Activated T-cell treated with anti-CD3 and anti-CD28 coated beads for 4 hours (primary cell): Measurements from ENCODE around the gene TK2.
A peak's percentile ranks its signal among the peaks of the same experiment; 100 is the strongest.
"Not testable (repeated sequence)": the region's sequence is repeated elsewhere in the genome, so short reads cannot be mapped to it uniquely, and the experiment has no call there.

Experiments
- DNase-seq: peaks from one replicate; pipeline ENCODE4 v3.0.0-alpha.2; 2020

Gene TK2

DNA sequence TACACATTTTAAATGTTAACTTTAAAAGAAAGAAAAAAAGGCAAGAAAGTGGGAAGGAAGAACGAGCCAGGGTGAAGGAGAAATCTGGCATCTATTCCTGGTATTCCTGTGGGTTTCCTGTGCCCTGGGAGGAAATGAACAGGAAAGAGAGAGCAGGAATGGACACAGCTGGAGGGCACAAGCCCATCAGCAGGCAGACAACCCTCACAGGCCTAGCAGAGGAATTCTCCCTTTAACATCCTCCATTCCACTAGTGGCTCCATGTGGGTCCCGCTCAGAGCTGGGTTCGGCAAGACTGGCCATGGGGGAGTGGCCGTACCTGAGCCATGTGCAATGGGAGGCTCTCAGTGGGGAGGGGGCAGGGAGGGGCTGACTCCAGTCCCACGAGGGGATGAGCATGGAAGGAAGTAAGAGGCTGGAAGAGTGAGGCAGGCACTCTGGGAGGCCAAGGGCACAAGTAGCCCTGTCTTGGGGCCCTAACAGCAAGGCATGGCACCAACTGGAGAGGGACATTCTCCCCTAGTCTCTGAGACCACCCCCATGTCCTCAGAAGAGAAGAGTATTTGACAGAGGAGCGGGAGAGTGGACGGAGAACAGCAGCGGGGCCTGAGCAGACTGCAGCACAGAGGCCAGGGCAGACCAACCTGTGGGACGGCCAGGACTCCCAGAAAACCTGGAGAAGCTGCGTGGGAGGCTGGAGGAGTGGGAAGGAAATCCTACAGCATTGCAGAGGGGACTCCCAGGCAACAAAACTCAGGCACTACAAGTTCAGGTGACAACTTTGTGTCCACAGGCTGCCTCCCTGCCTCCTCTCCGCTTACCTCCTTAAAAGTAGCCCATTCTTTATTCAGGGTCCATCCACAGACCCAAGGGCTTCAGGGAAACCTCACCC lies 30.2 kb downstream of the TK2 start:
- DNase-seq = no peak

DNA sequence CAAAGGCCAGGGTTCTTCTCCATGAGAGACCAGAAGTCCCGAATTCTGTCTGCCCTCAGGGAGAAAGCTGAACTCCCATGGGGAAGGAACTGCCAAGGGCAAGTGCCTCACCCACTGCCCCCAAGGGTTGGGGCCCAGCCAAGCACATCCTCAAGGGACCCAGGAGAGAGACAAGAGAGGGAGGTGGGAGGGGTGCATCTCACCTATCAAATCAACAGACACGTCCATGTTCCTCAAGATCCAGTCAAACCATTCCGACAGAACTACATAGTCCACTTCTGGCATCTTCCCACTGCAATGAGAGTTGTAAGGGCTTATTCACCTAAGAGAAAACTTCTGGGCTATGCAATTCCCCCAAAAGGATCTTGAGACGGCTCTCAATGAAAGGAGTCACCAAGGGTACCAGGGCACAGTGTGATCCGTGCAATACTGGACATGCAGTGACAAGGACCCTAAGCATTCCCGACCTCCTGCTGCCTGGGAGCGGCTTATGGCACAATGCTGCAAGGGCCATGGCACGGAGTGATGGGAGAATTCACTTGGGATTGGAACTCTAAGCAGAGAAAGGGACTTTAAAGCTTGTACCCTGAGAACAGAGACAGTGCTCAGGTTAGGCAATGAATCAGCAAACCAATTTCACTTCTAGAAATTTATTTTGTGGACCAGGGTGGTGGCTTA lies 32.2 kb downstream of the TK2 start:
- no peak for DNase-seq

DNA sequence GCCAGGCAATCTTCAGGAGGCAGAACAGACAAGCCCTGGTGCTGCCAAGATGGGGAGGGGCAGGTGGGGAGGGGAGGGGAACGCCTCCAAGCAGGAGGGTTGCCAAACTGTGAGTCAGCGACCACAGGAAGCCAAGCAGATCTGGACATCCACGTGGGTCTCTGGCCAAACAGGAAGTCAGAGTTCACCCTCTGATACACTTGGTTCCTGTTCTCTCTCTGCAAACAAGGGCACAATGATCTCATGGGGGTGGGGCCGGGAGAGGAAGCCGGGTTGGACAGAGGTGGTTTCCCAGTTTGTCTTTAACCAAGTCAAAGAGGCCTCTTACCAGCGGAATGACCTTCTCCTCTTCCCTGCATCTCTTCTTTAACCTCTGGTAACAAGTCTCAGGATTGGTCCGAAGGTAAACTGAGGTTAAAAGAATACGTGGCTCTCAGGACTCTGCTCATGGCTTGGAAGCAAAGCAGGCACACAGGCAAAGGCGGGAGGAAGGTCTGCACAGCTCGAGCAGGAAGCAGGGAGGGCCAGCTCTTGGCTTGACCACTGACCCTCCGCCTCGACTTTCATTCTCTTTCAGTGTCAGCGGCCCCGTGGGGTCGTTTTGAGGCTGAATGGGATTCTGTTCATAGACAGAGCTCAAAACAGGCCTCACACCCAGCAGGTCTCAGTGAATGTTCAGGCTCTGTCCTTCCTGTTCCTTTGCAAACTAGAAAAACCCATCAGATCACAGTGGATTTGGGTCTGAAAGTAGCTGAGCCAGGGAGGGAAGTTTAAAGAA lies 32.9 kb downstream of the TK2 start:
- peak; percentile 55 for DNase-seq

DNA sequence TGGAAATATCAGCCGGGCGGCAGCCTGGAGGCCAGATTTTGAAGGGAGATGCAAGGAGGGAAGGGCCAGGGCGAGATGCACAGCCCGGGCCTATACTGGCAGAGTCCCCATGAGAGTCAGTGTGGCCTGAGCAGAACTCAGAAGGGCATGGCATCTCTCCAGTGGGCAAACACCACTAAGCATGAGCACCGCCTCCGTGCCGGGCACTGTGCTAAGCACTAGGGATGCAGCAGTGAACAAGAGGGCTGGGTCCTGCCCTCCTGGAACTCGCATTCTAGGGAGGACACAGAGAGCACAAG lies 33.5 kb downstream of the TK2 start:
- no peak for DNase-seq

DNA sequence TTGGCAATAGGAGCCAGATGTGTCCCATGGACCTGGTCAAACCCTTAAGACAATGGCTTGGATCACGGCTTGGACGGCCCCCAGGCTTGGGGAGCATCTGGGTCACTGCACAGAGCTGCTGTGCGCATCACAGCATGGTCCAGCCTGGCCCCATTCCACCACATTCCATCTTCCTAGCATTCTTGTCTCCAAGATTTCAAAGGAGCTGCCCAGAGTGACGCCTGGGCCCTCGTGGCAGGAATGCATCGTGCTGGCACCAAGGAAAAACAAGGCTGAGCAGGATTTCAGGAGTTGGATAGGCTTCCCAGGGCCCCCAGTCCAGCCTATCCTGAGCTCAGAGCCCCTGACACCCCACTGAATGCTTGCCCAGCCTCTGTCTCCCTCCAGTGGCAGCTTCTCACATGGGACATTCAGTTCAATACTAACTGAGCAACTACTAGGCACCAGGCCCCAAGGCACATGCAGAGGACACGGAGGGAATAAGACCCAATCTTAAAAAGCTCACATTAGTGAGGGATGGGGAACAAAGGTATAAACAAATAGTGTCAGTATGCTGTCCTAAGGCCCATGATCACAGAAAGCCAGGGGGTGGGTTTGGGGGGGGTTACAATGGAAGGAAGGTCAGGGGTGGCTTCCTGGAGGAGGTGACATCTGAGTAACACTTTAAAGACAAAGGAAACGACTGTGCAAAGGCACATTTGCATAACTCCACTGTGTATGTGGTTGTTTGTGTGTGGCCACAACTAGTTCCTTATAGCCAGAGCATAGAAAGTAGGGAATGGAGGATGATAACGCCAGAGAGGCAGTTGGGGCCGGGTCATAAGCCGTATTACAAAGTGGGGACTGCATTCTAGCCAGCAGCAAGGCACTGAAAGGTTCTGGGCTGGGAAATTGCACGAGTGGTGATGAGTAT lies 34.1 kb downstream of the TK2 start:
- no peak for DNase-seq

DNA sequence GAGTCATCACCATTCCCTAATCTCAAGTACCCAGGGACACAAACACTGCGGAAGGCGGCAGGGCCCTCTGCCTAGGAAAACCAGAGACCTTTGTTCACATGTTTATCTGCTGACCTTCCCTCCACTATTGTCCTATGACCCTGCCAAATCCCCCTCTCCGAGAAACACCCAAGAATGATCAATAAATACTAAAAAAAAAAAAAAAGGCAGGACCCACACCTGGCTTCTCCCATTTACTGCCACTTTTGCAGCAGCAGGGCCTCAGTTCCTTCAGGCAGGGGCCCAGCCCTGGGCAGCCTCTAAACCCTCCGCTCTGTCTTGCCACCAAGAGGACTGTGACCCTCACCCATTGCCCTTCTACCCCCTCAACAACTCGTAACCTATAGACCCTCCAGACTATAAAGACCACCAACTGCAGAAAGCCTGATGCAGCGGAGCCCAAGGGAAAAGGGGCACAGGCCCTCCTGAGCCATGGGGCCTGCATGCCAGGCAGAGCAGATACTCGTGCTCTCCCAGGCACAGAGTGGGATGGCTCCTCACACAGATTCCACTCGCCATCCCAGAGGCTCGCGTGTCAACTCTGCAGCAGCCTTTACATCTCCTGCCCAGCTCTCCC lies 34.8 kb downstream of the TK2 start:
- not testable (repeated sequence) for DNase-seq

DNA sequence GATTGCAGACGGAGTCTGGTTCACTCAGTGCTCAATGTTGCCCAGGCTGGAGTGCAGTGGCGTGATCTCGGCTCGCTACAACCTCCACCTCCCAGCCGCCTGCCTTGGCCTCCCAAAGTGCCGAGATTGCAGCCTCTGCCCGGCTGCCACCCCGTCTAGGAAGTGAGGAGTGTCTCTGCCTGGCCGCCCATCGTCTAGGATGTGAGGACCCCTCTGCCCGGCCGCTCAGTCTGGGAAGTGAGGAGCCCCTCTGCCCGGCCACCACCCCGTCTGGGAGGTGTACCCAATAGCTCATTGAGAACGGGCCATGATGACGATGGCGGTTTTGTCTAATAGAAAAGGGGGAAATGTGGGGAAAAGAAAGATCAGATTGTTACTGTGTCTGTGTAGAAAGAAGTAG lies 35.5 kb downstream of the TK2 start:
- DNase-seq = not testable (repeated sequence)

DNA sequence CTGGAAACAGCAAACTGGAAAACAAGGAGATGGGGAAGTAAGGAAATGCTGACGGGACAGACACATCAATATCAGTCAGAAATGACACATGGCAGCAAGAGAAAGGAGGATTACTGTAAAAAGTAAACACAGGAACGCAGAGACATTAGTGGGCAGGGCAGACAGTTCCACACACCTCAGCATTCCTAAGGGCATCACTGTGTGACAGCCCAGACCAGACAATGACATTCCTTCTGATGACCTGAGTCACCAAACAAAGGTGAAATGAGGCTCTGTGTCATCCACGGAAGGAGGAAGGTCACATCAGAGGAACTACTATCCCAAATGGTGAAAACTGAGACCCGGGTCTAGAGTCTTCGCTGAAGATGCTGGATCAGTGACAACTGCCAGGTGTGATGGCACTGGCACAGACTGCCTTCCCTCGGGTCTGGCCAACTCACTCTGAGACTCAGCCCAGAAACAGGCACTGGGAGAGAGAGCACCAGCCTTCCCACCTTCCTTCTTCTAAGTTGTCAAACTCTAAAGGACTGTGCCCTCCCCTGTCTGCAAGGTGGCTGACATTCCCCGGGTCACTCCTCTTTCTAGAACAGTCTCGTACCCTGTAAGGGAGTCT lies 36.7 kb downstream of the TK2 start:
- DNase-seq = no peak

DNA sequence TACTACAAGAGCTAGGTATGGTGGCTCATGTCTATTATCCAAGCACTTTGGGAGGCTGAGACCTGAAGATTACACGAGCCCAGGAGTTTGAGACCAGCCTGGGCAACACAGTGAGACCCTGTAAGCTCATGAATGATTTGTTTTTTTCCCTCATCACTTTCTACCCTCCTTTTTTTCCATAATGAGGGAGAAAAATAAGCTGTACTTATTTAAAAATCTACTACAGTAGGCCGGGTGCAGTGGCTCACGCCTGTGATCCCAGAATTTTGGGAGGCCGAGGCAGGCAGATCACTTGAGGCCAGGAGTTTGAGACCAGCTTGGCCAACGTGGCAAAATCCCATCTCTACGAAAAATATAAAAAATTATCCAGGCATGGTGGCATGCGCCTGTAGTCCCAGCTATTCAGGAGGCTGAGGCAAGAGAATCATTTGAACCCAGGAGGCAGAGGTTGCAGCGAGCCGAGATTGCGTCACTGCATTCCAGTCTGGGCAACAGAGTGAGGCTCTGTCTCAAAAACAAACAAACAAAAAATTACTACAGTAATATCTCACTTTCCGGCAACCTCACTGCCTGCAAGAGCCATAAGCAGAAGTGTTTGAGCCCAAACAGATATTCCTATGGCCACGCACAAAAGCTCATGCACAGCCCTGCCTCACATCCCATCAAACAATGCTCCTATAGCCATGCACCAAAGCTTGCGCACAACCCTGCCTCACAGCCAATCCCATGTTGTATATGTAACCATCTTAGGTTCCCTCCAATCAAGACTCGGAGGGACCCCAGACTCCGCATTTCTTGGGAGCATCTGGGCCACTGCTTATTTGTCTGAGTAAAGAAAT lies 37.4 kb downstream of the TK2 start:
- DNase-seq = no peak

DNA sequence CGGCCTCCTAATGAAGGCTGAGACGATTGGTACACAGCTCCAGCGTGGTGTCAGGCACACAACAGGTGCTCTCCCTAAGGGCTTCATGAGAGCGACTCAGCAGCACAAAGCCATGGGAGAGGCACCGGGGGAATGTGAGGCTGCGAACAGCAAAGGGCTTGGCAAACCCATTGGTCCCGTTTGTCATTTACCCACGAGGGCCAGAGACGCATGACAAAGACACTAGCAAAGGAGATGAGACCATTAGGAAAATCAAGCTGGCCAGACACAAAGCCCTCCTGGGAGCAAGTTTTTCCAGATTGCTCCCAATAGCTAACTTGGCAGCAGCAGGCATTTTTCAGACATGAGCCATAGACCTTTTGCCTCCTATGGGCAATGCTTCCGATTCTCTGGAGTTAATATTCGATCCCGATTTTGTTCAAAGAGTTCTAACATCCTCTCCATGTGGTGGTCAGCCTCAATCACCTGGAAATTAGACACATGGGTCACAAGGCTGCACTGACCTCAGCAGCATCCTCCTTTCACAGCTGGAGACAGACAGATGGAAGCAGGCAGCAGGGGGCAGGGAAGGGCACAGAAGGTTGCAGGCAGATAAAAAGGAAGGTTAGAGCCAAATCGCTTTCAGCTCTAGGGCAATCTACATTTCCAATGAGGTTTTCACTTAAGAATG lies 38.2 kb downstream of the TK2 start:
- DNase-seq = no peak

DNA sequence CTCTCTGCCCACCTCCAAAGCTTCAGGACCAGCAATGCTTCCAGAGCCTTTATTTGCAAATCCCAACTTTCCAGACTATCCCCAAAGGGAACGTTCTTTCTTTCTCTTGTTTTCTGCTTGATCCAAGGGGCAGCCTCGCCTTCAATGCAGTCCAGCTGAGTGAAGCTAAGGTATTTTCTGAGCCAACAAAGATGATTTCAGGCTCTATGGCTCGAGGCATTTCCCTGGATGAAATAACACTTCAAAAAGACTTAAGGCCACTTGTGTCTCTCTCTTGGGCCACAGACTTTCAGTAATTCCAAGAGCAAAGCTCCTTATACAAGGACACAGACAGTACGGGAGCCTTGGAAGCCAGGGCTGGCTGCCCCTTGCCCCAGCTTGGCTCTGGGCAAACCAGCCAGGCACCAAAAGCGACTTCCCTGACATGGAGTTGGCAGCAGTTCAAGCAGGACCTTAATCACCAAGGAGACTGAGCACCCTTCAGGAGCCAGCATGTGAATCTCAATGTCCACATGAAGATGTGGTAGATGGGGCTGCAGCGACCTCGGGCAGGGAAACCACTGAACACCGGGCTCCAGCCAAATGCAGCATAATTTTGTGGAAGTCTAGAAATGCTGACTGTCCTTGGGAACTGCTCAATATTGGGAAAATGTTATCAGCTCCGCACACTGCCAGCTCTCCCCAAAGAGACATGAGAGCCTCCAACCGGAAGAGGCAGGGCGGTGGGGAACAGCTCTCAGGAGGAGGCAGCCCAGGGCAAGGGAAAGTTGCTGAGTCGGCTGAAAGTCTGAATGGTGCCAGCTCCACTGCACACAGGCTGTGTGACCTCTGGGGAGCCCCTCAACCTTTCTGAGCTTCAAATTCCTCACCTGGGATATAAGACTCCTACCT lies 39.0 kb downstream of the TK2 start:
- no peak for DNase-seq

DNA sequence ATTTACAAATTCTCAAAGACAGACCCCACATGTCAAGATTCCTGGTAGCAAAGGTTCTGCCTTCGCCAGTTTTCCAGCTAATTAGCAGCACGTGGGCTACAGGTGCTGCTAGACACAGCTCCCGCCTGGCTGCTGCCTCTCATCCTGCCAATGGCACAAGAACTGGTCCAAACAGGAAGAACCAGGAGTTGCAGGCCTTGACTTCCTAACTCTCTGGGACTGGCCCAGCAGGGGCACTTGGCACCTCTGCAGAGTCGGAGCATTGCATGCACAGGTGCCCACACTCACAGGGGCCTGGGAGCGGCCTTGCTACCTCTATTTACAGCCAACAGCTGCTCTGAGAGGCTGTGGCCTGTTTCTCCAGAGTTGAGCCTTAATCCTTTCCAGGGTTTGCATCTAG lies 39.6 kb downstream of the TK2 start:
- no peak for DNase-seq

DNA sequence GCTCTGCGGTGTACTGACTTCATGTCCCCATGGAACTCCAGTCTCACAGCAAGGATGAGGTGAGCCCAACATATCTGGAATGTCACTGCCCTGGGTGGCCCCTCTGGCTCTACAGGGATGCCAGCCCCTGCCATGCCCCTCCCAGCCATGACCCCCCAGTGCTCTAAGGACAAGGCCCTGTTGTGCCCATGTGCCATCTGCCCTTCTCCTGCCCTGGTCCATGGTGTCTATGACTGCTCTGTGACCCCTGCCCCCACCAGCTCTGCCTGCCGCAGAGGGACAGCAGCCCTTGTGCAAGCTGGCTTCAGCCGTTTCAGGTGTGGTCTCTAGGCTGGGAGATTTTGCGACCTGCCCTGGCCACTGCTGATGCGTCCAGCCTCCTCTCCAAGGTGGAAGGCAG lies 40.3 kb downstream of the TK2 start:
- no peak for DNase-seq

DNA sequence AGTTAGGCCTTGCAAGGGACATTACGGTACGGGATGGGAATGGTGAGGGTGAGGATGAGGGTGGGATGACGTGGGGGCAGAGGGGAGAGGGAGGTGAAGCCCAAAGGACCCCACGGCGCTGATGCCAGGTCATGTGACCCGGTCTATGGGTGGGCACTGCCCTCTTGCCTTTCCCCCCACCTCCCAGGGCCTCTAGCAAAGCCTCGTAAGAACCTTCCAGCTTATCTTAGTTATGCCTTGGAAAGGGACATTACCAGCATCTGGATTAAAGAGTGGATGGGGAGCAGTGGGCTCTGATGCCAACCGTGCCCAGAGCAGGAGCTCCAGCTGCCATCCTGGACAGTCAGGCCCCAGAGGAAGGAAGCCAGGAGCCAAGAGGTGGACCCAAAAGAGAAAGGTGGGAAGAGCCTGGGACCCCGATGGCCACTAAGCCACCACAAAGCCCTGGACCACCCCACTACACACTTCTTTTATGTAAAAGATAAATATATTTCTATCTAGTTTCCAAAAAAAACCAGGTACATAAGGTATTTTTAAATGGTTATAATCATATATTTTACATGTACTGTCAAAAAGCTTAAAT lies 40.9 kb downstream of the TK2 start:
- no peak for DNase-seq

DNA sequence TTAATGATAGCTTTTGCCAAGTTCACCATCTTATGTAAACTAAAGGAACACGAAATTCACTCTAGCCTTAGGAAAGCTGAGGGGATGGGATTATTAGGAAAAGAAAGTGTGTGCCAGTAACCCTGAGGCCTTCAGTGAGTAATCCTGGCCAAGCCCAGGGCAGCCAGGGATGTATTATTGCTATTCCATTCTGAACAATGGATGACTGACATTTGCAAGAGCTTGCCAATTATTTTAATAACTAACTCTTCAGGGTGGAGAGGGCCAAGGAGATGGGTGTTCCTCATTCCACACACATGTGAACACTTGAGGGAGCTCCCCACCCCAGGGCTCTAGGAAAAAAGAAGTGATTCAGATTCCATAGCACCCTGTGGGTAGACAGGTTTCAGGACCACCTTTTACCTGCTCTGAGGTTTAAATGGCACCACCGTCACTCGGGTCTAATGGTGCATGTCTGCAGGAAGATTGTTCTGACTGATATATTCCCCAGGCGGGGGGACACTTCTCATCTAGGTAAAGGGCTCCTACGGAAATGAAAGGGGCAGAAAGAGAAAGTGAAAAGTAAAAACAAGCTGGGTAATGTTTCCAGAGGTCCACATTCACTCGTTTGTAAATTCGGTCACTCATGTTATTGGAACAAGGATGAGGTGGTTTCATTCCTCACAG lies 41.5 kb downstream of the TK2 start:
- no peak for DNase-seq

DNA sequence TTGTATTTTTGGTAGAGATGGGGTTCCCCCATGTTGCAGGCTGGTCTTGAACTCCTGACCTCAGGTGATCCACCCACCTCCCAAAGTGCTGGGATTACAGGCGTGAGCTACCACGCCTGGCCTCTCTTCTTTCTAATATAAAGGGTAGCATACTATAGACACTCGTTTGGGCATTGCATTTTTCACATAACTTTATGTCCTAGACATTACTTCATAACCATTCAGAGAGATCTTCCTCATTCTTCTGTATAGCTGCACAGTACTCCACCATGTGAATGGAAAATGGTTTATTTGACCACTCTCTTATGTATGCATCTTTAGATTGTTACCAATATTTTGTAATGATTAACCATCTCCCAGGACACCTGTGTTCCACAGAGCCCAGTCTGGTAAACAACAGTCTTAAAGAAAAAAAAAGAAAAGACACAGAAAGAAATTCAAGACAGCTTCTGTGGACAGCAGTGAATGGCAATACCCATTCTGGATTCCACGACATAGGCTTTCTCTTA lies 42.1 kb downstream of the TK2 start:
- no peak for DNase-seq

DNA sequence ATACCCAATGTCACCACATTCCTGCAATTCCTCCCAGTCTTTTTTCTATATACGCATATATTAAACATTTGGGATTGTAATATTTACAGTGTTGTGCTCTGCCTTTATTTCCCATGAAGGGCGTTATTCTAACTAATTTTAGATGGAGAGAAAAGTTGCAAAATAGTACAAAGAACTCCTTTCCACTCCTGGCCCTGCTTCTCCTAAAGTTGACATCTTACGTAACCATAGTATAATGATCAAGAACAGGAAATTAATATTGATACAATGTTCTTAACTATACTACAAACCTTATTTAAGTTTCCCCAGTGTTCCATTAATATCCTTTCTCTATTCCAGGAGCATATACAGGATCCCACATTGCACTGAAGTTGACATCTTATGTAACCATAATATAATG lies 46.3 kb downstream of the TK2 start:
- no peak for DNase-seq

DNA sequence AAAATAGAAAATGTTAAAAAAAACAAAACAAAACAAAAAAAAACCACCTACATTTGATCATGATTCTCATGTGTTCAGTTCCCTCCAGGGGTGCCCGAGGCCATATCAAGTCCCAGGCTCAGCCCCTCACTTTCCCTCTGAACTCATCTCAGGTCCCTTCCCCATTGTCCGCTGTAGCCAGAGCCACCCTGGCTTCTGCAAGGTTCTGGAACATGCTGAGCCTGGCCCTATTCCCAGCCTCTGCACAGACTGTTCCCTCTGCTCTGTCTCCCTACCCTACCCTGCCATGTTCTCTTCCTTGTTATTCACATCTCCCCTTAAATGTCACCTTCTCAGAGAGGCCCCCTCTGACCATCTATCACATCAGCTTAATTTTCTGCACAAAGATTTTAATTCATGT lies 46.9 kb downstream of the TK2 start:
- DNase-seq = no peak
